NCI-H2107 treated with DMSO at 0.1 percent for 48 hours (cell line): ENCODE data around the gene CCDC93.
"Not testable (repeated sequence)": the region's sequence is repeated elsewhere in the genome, so short reads cannot be mapped to it uniquely, and the experiment has no call there.

Experiments used
- DNase-seq: peaks from one replicate; lab custom pipeline; 2025; ENCODE audit not compliant: unreplicated experiment; lab: John Stamatoyannopoulos, UW

Gene CCDC93

GRCh38 chr2:117957616-117958015 is 56.3 kb downstream of the CCDC93 start:
- DNase-seq = no peak

- DNase-seq = no peak
Observed at GRCh38 chr2:117956036-117956796, 57.7 kb downstream of the CCDC93 start.

GRCh38 chr2:117953231-117953630 is 60.6 kb downstream of the CCDC93 start:
- no peak for DNase-seq

DNA sequence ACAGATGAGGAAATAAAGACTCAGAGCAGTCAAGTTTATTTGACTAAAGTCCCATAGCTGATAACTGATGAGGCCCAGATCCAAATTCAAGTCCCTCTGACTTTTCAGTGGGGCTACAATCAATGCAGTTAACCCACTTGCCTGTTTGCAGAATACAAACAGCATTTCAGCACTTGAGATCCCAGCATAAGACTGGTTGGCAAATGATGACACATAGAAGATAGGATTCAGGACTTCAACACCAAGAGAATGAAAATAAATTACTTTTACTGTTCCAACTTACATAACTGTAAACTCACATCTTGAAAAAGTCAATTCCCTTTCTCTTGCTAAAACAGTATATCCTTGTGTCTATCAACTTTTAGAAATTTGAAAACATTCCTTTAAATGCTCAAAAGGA is 61.2 kb downstream of the CCDC93 start:
- DNase-seq = no peak

GRCh38 chr2:117952228-117952627 is 61.6 kb downstream of the CCDC93 start:
- DNase-seq = no peak

DNA sequence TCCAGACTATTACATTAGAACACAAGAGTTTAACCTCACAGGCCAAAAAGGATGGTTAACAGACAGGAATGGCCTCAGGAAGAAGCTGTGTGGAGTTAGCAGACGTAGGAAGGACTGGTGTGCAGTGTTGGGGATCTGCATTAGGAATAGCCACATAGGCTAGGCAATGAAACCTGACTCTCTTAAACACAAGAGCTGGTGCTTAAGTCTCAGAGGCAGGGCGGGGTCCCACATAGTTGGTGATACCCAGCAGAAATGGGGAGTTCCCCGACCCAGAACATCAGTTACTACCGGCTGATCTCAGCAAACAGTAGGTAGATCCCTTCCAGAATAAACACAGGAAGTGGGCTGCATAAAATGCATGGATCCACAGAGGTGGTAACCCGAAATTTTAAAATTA is 64.1 kb downstream of the CCDC93 start:
- no peak for DNase-seq

DNA sequence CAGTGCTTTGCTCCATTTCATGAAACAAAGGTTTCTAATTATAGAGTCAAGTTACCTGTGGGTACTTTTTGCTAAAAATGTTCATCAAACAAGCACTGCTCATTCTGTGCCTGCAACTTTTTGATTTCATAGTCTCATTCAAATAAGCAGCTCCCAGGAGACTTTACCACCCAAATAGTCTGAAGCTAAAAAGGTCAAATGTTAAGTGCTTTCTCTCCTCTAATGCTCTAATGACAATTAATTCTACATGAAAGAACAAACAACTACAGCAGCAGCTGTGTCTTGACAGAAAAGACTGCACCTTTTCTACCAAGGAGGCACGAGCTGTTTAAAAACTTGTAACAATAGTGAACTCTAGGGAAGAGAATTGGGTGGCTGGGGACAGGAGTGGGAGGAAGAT is 65.3 kb downstream of the CCDC93 start:
- no peak for DNase-seq

- DNase-seq = no peak
Observed at GRCh38 chr2:117945296-117945695, 68.6 kb downstream of the CCDC93 start.

DNA sequence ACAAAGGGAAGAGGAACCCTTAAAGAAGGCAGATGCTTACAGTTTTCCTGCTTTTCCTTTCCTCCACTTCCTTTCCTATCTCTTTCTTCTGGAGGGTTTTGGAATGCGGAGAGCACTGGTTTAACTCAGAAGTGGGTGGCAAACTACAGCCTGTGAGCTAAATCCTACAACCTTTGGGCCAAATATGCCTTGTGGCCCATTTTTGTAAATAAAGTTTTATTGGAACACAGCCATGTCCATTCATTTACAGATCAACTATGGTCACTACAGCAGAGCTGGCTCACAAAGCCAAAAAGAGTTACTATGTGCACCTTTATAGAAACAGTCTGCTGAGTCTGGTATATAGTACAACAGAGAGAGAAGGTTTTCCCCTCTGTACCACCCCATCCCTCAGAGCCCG is 69.1 kb downstream of the CCDC93 start:
- DNase-seq = no peak

- no peak for DNase-seq
Observed at GRCh38 chr2:117943013-117943672, 70.7 kb downstream of the CCDC93 start.

DNA sequence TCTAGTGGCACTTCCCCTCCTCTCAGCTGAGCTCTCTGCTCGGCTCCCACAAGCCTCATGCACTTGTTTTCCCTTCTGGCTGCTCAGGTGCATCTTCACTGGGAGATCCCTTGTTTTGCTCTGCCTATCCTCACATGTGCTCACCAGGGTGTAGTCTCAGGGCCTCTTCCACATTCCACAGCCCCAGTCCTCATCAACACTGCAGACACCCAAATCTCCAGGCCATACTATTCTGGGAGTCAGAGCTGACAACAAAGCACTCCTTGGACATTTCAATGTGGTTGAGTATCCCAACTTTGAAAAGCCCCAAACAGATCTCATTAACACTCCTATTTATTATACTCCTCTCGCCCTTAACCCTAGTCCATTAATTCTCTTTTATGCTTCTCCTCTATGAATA is 71.3 kb downstream of the CCDC93 start:
- DNase-seq = no peak

DNA sequence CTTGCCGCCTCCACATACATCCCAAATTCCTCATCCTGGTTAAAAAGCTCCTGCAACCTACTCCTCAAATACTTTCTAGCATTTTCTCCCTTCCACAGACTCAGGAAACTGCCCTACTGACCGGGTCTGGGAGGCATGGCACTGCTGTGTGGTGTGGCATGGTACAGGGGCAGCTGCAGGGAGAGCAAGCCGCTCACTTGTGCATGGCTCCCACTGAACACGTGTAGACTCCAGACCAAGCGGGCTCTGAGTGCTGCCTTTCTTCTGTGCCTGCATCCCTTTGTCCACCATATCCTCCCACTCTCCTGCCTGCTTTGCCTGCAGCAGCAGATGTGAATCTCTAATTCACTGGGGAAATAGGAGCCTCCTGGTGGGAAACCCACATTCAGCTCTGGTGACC is 72.2 kb downstream of the CCDC93 start:
- no peak for DNase-seq

DNA sequence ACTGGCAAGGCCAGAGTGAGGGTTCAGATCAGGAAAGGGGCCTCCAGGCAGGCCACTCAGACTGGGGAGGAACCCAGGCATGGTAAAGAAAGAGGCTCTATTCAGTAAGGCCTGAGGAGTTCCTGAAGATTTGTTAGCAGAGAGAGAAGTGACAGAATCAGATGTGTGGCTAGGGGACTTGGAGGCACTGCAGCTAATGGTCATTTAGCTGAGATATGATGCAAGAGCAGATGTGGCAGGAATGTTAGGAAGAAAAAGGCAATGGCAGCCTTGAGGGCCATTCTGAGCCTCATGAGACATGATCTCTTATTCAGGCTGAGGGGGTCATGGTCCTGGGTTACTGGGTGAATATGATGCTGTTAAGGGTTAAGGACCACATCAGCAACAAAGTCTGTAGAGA is 73.4 kb downstream of the CCDC93 start:
- no peak for DNase-seq

- DNase-seq = no peak
Observed at GRCh38 chr2:117938611-117939010, 75.3 kb downstream of the CCDC93 start.

DNA sequence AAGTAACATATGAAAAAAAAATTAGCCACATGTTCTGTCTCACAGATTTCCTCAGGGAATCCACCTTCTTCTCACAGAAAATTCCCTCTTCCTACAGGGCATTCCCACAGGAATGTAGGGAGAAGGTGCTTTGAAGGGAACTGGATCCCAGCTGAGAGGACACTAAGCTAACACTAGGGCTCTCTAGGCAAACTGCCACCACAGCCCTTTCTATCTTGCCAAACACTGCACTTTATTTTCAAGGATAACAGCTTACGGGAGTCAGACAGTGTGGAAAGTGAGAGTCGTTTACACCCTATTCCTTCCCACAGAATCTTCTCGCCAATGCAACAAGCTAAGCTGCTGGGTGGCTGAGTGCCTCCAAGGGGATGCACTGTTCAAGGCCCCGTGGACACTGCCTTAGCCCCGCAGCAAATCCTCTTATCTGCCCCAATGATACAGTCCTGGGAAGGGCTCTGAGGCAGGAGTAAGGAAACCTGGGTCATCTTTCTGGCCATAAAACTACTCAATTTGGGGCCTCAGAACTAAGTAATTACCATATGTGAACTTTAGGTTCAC is 76.9 kb downstream of the CCDC93 start:
- no peak for DNase-seq

DNA sequence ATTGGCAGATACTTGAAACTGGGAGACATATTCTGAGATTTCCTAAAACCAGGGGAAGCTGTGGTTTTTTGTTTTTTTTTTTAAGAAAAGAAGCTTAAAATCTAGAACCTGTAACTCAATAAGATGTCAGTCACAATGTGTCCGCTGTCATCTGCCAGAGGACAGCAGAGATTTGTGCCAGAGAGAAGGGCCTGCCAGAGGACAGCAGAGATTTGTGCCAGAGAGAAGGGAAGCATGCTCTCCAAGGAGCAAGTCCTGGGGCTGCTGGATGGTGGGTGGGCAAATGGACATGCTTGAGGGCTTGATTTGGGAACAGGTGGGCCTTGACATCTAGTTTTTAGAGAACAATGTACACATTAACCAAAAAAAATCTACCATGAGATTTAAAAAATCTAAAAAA is 77.9 kb downstream of the CCDC93 start:
- no peak for DNase-seq

DNA sequence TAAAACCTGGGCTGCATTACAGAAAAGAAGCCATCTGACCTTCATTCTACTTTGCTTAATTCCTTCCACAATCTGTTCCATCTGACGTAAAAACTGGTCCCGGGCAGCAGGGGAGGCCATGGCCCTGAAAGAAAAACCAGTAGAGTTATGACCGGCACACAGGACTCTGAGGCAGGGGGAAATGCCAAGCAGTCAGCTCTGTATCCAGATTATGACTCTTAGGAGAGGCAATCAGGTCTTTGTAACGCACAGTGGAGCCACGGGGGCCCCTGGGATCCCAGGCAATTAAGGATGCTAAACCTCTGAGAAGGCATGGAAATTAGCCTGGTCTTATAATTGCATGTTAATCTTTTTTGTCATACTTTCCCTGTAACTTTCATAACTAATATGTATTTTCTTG is 78.4 kb downstream of the CCDC93 start:
- no peak for DNase-seq

GRCh38 chr2:117933884-117934354 is 80.0 kb downstream of the CCDC93 start:
- no peak for DNase-seq

DNA sequence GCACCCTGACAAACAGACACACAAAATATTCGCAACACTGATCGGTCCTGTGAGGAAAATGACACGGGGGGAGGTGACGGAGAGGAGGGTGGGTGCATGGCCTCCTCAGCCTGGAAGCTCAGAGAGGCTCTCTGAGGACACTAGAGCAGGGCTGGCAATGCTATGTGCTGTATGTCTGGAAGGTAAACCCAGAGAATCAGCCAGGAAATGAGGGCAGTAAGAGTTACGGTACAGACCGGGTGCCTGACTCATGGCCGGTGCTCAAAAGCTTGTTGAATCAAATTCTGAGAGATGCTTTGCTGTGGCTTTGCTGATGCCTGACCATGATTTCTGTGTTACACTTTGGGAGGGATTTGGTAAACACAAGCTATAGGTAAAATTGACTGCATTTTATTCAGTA is 81.9 kb downstream of the CCDC93 start:
- DNase-seq = no peak

- DNase-seq = no peak
Observed at GRCh38 chr2:117931266-117931665, 82.6 kb downstream of the CCDC93 start.

DNA sequence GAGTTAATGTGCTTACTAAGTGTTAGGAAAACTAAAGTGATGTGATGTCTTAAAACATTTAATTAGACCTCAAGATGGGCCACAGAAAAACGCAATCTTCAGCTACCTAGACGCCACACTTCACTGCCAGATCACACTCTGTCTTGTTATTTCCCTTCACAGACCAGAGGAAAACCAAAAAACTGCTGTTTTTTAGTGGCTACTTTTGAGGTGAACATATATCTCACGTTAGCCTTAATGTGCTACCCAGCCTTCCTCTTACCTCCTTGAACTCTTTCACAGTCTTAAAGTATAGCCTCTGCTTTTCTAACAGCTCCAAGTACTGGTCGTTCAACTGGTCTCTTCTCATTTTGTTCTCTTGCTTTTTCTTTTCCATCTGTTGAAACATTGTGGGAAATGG is 83.1 kb downstream of the CCDC93 start:
- no peak for DNase-seq

GRCh38 chr2:117923471-117923870 is 90.4 kb downstream of the CCDC93 start:
- not testable (repeated sequence) for DNase-seq
